GM21381 (cell line): ENCODE measurements around the gene GALNT11.

ENCODE experiments used
- ATAC-seq: cut with Tn5 transposase; IDR thresholded peaks from one replicate; pipeline ENCODE4 v1.9.1; 2021; ENCODE audit warnings: mild to moderate bottlenecking, moderate library complexity; ENCODE audit not compliant: unreplicated experiment

GALNT11 gene

DNA sequence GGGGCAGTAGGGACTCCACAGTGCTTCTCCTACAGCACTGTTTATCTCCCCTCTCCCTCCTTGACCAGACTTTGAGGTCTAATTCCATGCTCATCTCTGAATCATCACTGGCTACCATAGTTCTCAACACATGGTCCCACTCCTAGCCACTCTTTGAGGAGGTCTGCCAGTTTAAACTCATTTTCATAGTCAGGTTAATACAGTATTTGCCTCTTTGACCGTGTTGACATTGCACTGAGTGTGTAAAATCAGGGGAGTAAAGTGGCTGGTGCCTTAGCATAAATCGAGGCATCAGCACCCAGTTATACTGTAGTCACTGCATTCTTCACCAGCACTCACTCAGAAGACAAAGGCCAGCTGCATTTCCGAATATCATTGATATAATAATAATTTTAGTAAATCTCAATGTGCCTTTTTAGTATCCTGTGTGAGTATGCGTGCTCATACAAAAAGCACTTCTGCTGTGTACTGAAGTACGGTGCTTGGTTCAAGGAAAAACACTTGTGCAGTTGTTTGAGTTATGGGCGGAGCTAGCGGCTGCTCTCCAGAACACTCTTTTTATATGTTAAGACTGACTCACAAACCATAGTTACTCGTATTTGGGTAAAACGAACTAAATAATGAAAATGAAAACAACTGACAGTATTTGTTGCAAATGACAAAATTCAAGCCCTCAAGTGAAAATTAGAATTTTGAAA is 89.7 kb downstream of the GALNT11 start:
- no peak for ATAC-seq

DNA sequence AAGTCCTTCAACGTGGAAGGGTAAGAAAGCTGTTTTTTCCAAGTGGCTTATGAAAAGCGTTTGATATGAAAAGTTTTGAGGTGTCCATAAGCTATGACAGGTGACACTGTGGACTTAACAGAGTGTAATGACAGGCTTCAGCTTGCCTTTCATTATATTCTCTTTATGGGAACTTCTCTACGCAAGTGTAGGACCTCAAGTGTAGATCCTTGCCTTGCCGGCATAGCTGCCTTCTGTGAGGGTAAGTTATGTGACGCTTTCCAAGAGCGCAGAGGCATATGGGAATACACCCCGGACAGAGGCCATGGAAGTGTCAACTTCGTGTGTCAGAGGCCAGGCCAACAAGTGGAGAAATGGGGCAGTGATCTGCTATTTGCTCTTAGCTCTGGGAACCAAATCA is 91.9 kb downstream of the GALNT11 start:
- ATAC-seq: no peak

DNA sequence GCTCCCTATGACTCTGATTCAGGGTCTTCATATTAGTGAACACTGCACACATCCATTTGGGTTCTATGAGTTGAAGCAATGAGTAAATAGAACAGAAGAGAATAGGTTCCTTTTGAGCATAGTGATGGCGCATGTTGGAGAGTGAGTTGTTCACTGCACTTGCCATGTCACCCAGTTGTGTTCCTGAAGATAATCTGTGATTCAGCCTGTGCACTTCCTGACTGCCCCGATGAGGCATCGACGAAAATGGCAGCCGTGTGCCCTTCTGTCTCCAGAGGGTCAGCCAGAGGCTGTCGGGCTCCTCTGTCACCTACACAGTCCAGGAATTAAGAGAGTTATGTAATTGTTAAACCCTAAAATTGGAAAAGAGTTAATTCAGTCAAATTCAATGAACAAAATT is 94.7 kb downstream of the GALNT11 start:
- ATAC-seq: no peak

DNA sequence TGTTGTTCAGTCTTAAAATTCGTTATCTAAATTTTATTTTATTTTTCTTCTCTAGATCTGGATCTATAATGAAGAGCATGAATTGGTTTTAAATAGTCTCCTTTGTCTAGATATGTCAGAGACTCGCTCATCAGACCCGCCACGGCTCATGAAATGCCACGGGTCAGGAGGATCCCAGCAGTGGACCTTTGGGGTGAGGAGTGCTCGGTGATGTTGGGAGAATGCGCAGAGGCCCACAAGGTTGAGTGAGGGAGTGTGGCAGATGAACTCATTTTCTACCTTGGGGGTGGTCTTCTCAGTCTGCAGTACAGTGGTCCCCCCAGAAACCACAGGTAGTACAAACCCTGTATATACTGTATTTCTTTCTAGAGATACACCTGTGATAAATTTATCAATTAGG is 95.3 kb downstream of the GALNT11 start:
- no peak for ATAC-seq

DNA sequence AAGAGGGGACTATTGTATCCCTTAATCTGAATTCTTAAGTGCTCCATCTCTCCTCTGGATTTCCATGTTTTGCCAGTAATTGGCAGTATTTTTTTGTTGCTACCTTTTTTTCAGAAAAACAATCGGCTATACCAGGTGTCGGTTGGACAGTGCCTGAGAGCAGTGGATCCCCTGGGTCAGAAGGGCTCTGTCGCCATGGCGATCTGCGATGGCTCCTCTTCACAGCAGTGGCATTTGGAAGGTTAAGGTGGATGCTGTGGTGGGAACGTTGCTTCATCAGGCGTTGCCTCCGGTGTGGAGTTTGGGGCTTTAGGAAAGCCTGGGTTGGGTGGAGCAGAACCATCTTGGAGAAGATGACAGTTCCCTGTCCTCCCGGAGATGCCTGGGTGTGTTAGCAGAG is 96.0 kb downstream of the GALNT11 start:
- ATAC-seq: no peak

DNA sequence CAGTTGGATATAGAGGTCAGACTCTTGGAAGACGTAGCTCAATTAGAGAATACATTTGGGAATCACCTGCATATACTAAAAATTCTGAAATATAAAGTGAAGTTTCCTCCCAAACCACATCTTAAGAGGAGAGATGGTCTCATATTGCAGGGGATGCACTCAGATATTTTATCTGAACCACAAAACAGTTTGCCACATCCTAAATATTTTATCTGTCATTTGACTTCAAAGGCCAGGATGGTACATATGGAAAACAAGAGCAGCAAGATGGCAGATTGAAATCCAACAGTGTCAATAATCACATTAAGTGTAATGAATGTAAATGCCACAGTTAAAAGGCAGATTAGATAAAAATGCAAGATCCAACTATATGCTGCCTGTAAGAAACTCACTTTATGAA is 97.1 kb downstream of the GALNT11 start:
- ATAC-seq: no peak

DNA sequence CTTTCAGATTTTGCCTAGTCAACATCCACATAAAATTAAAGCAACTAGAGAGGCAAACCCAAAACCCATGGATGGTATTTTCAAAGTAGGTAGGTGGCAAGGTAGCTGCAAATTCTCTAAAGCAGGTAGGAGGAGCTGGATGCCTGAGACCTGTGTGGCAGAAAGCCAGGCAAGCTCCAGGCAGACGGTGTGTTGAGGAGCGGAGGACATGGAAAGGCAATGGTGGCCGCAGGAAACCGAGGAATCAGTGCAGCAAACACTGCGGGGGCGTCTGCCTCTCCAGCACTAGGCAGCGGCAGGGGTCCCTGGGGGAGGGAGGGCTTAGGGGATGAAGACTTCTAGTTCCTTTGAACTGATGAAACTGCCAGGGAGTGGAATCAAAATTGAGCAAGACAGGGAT is 101.3 kb downstream of the GALNT11 start:
- no peak for ATAC-seq

DNA sequence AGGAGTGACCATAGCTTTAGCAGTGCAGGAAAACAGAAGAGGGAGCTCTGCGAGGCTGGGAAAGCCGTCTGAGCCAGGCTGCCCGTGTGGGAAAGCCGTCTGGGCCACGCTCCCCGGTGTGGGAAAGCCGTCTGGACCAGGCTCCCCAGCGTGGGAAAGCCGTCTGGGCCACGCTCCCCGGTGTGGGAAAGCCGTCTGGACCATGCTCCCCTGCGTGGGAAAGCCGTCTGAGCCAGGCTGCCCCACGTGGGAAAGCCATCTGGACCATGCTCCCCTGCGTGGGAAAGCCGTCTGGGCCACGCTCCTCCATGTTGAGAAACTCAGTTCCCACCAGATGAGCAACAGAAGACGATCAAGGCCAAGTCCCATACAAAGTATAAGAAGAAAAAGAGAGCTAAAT is 101.8 kb downstream of the GALNT11 start:
- ATAC-seq: no peak

DNA sequence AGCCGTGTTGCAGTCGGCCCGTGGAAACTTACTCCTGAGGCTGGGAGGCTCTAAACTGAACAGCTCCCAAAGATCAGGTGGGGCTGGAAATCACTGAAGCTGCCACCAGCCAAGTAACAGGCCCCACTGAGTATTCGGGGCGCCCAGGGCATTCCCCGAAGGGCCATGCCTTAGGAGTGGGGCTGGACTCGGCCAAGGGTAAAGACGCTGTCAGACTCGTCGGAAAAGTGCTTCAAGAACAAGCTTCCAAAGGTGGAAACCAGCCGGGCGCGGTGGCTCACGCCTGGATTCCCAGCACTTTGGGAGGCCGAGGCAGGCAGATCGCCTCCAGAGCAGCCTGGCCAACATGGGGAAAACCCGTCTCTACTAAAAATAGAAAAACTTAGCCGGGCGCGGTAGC is 102.8 kb downstream of the GALNT11 start:
- no peak for ATAC-seq

DNA sequence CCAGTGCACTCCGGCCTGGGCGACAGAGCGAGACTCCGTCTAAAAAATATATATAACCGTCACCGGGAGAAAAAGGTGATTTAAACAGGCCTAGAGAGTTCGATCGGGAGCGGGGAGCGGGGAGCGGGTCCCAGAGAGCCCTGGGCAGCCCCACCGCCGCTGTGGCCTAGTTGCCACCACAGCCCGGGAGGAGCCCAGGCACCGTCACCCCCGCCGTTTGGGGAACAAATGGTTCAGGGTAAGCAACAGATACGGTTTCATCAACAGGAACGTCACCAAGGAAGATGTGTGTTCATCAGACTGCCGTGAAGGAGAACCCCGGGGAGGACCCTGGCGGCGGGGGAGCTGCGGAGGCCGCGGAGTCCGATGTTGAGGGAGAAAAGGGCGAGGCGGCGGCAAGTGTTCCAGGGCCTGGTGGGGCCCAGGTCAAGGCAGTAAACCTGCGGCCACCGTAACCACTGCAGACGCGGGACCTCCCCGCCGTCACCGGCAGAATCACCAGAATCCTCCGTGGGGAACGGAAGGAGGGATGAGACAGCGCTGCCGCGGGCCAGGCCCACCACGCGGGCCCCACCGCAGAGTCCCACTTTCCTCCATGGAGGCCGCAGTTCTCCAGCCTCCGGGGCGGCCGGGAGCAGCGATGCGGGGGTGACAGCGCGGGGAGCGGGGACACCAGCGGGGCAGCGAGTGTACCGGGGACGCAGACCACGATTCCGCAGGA is 103.4 kb downstream of the GALNT11 start:
- ATAC-seq: no peak

DNA sequence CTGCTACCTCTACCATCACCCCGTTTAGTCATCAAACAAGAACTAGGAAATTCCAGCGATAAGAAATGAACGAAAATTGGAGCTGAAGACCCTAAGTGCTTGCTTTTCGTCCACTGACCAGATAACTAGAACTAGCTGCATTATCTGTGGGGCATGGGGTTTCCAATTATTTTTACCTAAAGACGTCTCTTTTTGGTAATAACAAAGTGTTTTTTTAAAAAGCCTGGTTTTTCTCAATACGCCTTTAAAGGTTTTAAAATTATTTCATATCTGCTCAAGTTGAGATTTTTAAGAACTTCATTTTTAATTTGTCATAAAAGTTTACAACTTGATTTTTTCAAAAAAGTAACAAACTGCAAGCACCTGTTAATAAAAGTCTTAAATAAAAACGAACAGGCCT is 104.2 kb downstream of the GALNT11 start:
- ATAC-seq: no peak

DNA sequence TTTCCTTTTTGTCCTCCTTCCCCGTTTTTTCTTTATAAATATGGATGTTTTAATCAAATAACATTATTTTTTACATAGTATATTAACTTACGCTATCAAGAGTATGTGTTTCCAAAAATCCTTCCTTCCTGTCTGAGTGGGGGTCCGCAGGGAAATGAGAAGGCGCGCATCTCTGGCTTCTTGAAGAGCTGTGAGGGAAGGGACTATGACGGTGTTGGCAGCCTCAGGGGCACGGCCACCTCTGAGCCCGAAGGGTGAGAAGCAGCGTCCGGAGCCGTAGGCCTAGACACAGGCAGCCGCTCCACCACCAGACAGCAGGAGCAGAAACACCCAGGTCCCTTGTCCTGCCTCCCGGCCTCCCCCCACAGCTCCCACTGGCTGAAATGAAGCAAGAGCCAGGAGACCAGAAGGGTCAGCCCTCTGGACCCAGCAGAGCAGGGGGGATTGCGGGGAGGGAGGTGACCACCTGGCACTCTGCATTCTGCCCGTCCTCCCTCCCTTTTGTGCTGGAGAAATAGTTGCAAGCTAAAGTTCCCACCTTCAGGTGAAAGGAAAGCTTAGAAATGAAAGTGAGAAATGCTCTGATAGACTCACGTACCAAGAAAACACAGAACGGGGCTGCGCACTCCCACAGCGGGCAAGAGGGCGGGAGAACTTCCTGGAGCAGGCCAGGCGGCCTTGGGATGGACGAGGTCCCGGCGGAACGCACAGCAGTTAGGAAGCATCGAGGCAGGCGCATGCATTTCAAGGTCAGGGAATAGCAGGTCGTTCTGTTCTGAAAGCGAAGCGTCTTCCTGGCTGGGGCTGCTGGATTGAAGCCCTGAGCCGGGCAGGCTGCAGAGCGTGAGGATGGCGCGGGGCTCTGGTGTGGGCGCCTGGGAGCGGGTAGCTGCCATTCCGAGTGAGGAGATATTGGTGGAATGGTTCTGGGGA is 105.5 kb downstream of the GALNT11 start:
- no peak for ATAC-seq

DNA sequence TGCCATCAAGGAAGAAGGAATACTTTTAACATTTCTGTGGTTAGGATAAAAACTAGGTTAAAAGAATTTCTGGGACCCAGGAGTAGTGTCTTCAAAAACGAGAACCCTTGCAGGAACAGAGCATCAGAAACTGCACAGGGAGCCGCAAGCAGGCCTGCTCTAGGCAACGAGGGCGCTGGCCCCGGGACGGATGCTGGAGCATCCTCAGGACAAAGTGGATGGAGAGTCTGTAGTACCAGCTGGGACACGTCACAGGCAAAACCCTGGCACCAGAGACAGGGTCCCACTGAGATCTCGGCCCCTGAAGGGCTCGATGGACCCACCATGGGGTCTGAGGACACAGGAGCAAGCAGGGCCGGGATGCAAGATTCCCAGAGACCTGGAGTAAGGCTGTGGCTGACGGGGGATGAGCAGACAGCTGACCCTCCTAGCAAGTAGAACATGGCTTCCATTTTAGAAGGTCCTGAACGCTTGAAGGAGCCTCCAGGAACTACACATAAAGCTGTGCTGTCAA is 106.6 kb downstream of the GALNT11 start:
- ATAC-seq: no peak

DNA sequence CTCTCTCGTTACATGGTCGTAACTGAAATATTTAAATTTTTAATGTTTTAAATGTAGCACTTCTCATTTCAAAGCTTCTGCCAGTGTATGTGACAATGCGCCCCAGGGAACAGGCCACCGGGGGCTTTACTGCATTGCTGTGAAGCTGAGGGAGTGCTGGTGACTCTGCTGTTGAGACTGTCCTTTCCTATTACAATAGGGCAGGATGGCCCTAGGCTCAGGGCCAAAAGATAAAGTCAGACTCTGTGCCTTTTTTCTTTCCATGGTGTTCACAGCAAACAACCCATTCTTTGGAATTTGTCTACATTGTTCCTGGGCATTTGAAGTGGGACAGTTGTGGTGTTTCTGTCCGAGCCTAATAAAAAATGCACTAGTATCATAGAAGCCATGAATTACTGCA is 107.3 kb downstream of the GALNT11 start:
- no peak for ATAC-seq

DNA sequence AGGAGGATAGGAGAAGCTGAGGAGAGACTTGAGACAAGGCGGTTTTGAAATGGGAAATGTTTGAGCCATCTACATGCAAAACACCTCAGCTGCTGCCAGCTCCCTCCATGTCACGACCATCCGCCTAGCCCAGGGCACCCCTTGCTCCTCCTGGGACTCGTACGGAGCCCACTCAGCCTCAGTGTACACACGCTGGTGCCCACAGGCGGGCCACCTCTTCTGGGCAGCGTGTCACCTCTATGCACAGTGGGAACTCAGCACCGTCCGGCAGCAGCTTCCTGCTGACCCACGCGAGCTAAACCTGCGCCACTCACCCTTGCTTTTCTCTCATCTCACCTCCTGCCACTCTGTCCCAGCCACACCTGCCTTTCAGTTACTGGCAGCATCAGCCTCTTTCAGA is 108.3 kb downstream of the GALNT11 start:
- ATAC-seq: no peak

DNA sequence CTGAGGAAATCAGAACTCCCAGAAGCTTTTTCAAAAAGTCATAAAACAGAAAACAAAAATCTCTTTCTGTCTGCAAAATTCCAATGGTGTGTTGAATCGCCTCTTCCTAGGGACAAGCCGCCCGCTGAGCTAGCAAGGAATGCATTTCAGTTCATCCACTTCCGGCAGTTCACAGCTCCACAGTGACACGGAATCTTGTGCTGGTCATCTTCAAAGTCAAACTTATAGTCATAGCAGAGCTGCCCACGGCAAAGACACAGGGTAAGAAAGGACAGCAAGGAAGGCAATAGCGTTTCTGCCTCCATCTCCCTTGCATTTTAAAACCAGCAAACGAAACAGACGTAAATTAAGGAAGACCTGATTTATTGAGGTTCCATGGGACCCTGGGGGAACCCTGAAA is 111.2 kb downstream of the GALNT11 start:
- ATAC-seq: no peak

DNA sequence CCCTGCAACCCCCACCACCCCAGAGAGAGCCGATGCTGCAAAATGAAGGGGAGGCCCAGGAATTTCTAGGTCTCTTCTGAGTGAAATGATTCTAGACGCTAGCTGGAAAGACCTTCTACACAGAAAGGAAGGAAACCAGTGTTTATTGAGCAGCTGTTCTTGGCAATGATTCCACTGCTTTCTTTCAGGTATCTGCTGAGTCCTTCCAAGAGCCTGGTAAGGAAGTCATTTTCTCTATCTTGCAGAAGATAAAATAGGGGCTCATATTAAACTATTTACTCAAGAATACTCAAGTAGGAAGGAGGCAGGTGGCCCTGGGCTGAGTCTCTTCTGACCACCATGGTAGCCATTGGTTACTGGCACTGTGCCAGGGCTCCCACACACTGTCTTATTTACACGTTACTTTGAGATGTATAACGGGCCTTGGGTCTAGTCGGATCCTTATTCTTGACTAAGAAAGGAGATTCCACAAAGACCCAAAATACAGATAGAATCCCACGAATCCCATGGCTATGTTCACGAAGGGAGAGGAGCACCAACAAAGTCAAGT is 112.1 kb downstream of the GALNT11 start:
- no peak for ATAC-seq

DNA sequence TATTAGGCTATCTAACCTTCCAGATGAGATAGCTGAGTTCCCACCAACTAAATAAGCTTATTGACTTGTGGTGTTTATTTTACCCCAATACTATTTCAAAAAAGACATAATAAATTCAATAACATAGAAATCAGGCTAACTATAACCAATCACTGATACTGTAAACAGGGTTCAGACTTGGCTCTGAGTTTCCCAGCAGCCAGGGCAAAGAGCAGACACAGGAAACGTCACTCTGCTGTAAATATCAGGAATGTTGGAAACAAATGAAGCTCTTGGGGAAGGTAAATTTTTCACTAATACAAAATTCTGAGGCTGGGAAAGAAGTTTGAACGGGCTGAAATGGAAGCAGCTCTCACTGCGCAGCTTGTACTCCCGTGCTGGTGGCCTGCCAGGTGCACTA is 114.6 kb downstream of the GALNT11 start:
- no peak for ATAC-seq

DNA sequence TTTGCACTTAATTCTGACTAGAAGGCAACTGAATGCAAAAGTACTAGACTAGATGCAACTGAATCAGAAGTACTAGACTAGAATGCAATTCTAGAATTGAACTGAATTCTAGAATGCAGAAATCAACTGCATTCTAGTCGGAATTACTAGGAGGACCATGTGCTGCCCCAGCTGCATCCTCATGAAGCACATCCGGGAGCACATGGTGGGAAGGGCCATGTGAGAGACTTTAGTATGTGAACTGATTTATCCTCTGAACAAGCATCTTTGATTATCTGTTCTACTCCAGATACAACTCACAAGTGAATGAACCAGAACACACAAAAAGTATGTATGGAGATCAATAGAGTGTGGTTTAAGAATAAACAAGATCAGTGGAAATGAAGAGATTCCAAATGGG is 115.1 kb downstream of the GALNT11 start:
- no peak for ATAC-seq

DNA sequence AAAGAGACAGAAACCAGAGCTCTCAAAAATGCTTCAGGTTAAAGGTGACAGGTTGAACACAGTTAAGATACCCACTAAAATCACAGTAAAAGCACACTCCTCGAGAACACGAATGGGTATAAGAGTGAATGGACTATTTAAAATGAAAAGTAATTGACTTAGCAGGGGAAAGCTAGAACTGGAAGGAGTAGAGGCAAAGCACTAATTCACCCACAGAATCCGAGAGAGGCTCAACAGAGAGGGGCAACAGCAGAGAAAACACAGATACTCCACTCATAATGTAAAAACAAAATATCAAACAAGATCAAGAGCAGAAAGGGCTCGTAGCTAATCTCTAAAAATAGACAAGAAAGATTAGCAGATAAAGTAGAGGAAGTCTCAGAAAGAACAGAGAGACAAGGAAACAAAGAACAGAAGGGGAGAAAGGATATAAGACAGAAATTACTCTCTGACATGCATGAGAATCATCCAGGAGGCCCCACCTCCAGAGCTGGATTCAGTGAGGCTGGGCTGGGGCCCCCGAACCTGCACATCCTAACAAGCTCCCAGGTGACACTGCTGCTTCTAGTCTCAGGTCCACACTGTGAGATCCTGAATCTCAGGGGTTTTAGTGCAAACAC is 117.6 kb downstream of the GALNT11 start:
- no peak for ATAC-seq
